Right atrium auricular region (tissue), 2 donors: ENCODE data around the gene HOXB5. TPM values are rescaled to one million over a fixed set of nuclear protein-coding genes. Genes with fewer than 3 reads are reported as not detected.

Source experiments
- DNase-seq: peaks from one replicate; pipeline ENCODE4 v3.0.0-alpha.2; 2019; ENCODE audit warnings: low spot score
- H3K27ac ChIP-seq, 2 donors: fragments of 200-600 bp; sonication (generic); 1 replicate in 1 of 2; 2 replicates in 1 of 2; pipeline ENCODE4 v1.5.1; 2016 to 2019
- H3K27me3 ChIP-seq, 2 donors: fragments of 200-600 bp; sonication (generic); one replicate each; pipeline versions ENCODE4 v1.5.1 to v1.6.0; 2017 to 2019
- H3K36me3 ChIP-seq: fragments of 200-600 bp; sonication (generic); one replicate; pipeline ENCODE4 v1.5.1; 2016
- H3K4me1 ChIP-seq, 2 donors: fragments of 200-600 bp; sonication (generic); one replicate each; pipeline versions ENCODE4 v1.5.1 to v1.6.0; 2017 to 2019
- H3K4me3 ChIP-seq, 2 donors: fragments of 200-600 bp; sonication (generic); 1 replicate in 1 of 2; 2 replicates in 1 of 2; pipeline ENCODE4 v1.5.1; 2017 to 2019; ENCODE audit warnings: mild to moderate bottlenecking in 1 of 2, moderate library complexity in 1 of 2
- H3K9me3 ChIP-seq, 2 donors: fragments of 200-600 bp; sonication (generic); one replicate each; pipeline ENCODE4 v1.5.1; 2019
- total RNA-seq, 2 donors: library from RNA; depleted of rRNA; stranded (reverse); fragments of >200 nt; gene quantifications; one replicate each; pipeline ENCODE4 v1.1.0, GENCODE V29; 2016
- TF ChIP-seq, protein P1 (sequence below), 2 donors: fragments of 200-600 bp; sonication (generic); IDR thresholded peaks; one replicate each; pipeline ENCODE4 v1.5.1; 2019; ENCODE audit warnings: antibody characterized with exemption in 2 of 2

HOXB5 gene
- total RNA-seq, 2 donors from 2014 or later = not detected

DNA sequence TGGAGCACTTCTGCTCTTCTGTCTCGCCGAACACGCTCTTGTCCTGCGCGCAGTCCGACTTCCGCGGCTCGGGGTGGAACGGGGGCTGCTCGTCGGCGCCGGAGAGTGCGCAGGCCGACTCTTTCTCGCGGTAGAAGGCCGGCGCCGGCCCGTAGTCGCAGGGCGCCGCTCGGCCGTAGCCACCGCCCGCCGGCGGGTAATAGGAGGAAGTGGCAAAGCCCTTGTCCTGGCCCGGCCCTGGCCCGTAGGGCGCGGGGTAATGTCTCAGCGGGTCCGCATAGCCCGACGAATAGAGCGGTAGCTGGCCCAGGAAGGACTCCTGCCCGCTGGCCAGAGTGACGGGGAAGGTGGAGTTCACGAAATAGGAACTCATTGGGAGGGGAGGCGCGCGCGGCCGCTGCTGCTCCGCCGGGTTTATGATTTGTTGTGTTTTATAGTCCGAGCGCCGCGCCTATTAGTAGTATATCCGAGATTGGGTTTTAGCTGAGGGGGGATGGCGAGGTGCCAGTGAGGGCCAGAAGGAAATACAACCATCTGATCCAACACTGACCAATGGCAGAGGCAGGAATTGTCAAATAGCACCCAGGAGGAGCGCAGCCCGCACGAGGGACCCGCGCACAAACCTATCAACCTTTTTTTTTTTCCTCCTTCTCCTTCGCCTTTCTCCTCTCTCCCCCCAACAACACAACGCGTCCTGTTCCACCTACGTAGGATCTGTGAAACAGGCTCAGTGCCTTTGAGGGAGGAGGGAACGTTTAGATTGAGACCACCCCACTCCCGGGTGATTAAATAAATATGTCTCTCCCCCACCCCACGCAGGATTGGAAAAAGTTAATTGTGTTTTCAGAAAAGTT is 4.4 kb upstream of the HOXB5 start:
- TF ChIP-seq, protein P1, sequence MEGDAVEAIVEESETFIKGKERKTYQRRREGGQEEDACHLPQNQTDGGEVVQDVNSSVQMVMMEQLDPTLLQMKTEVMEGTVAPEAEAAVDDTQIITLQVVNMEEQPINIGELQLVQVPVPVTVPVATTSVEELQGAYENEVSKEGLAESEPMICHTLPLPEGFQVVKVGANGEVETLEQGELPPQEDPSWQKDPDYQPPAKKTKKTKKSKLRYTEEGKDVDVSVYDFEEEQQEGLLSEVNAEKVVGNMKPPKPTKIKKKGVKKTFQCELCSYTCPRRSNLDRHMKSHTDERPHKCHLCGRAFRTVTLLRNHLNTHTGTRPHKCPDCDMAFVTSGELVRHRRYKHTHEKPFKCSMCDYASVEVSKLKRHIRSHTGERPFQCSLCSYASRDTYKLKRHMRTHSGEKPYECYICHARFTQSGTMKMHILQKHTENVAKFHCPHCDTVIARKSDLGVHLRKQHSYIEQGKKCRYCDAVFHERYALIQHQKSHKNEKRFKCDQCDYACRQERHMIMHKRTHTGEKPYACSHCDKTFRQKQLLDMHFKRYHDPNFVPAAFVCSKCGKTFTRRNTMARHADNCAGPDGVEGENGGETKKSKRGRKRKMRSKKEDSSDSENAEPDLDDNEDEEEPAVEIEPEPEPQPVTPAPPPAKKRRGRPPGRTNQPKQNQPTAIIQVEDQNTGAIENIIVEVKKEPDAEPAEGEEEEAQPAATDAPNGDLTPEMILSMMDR (IDR thresholded peaks at IDR 0.05) = no peak
- H3K4me3 ChIP-seq = peak overlapping the region; percentile 3 to 47
- peak overlapping the region; percentile 11 to 18 for H3K27ac ChIP-seq
- DNase-seq = peak; percentile 68
- H3K4me1 ChIP-seq = peaks cover 0 to 41% of the 10 kb centered on the region in 2 donors
- H3K36me3 ChIP-seq = no peaks in the 10 kb centered on the region
- no peaks in the 10 kb centered on the region for H3K9me3 ChIP-seq
- peaks cover 69 to 87% of the 10 kb centered on the region in 2 donors for H3K27me3 ChIP-seq

DNA sequence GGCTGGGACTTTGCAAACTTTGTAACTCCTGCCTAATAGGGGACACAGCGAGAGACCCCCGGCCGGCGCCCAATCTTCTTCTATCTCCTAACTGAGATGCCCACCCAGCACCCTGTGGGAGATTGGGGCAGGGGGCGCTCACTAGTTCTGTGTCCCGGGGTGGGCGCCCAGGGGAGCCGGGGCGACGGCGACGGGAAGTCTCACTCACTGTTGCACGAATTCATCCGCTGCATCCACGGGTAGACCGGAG is 3.9 kb upstream of the HOXB5 start:
- TF ChIP-seq, protein P1 (IDR thresholded peaks at IDR 0.05) = no peak
- peaks cover 66 to 86% of the 10 kb centered on the region in 2 donors for H3K27me3 ChIP-seq
- H3K9me3 ChIP-seq = no peaks in the 10 kb centered on the region
- no peak for DNase-seq
- H3K36me3 ChIP-seq = no peaks in the 10 kb centered on the region
- H3K4me1 ChIP-seq = peaks cover 0 to 42% of the 10 kb centered on the region in 2 donors
- peak overlapping the region; percentile 3 to 47 for H3K4me3 ChIP-seq
- H3K27ac ChIP-seq = peak overlapping the region; percentile 11 to 18

DNA sequence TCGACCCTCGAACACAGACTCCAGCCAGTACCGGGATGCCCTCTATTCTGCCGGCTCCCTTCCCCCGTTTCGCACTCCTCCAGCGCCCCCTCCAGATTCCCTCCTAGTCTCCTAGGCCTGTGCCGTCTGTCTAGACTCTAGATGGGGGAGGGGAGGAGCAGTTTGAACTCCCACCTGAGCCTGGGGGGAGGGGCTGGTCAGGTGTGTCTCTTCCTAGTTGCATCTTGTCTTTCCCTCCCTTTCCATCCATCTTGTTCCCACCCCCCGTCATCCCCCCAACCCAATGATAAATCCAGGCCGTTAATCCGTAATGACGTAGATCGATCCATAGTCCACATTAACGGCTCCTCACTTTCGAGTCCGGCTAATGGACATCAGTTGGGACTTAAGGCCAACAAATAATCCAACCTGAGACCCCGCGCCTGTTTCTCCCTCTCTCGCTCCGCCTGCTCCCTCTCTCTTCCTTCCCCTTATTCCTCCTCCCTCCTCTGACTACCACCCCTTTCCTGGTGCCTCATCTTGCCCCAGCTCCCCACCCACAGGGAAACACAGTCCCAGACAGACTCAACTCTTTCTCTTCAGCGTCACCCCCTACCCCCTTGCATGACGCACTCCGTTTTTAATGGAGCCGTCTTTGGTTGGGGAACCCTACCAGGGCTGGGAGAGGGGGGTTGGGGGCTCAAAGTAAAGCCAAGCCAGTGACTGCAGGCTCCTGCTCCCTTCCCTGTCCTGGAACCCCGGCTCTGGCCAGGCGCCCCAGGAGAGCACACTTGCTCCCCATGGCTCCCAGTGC is 3.4 kb upstream of the HOXB5 start:
- no peak for DNase-seq
- Histone ChIP-seq H3K36me3 (no peaks in the 10 kb centered on the region), H3K9me3 (no peaks in the 10 kb centered on the region), H3K27ac (peak overlapping the region; percentile 11 to 18), H3K4me3 (peak overlapping the region; percentile 3 to 47), H3K27me3 (peaks cover 63 to 83% of the 10 kb centered on the region in 2 donors), H3K4me1 (peaks cover 0 to 45% of the 10 kb centered on the region in 2 donors)
- TF ChIP-seq, protein P1 (IDR thresholded peaks at IDR 0.05) = no peak

DNA sequence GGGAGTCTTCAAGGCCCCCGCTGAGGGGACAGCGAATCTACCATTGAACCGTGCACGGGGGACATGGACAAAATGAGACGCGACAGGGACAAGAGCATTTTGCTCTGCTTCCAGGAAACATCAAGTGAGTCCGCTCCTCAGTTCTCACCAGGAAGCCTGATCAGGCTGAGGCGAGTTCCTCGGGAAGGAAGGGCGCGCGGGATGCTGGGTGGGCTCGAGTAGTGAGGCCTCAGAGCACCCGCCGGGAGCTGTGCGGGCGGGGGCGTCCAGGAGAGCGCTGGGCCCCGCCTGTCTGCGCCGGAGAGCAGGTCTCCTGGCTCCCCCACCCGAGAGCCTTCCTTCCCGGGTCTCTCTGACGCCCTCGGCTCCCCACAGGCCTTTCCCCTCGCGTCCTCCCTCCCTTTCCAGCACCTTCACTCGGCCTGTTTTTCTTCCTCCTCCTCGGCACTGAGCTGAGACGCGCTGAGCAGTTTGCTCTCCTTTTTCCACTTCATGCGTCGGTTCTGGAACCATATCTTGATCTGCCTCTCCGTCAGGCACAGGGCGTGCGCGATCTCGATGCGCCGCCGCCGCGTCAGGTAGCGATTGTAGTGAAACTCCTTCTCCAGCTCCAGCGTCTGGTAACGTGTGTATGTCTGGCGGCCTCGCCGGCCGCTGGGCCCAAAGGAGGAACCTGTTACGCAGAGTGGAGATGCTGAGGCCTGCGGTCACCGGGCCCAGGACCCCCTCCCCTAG is 2.6 kb upstream of the HOXB5 start:
- TF ChIP-seq, protein P1 (IDR thresholded peaks at IDR 0.05) = no peak
- Histone ChIP-seq H3K4me3 (peak overlapping the region in 1 of 2 donors; percentile 4), H3K36me3 (no peaks in the 10 kb centered on the region), H3K27me3 (peaks cover 59 to 81% of the 10 kb centered on the region in 2 donors), H3K4me1 (peaks cover 0 to 45% of the 10 kb centered on the region in 2 donors), H3K9me3 (no peaks in the 10 kb centered on the region), H3K27ac (no peak overlapping the region)
- no peak for DNase-seq

DNA sequence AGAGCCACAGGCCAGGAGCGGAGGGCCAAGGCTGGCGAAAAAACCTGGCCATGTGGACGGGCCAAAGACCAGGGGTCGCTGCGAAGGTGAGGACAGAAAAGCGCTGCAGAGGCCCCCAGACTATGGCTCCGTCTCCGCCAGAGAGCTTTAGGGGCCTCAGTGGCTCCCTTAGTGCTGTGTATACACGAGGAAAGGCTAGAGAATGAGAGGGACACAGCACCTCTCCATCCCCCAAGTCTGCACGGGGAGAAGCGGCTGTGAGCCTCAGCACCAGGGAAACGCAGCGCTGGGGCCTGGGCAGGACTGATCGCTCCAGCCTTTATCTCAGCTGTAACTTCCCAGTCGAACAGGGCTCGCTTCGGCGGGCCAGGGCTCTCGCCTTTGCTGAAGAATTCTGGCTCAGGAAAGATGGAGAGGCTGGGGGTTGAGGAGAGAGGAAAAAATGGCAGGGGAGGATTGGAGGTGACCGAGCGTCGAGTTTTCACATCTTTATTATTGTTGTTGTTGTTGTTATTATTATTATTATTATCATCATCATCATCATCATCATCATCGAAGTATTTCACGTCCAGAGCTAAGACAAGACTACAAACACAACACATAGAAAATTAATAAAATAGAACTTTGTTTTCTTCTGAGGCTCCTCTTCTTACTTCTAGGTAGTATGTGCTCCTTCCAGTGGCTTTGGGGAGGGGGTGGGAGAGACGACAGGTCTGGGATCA is 1.9 kb upstream of the HOXB5 start:
- Histone ChIP-seq H3K4me1 (peaks cover 0 to 45% of the 10 kb centered on the region in 2 donors), H3K27me3 (peaks cover 55 to 81% of the 10 kb centered on the region in 2 donors)

More for the DNA sequence above, 1.9 kb upstream of the HOXB5 start:
- DNase-seq = no peak
- H3K36me3 ChIP-seq = no peaks in the 10 kb centered on the region
- H3K4me3 ChIP-seq = no peak overlapping the region
- TF ChIP-seq, protein P1 (IDR thresholded peaks at IDR 0.05) = no peak
- H3K9me3 ChIP-seq = no peaks in the 10 kb centered on the region
- H3K27ac ChIP-seq = no peak overlapping the region
